Measurements from ENCODE around the gene RIT1.

RIT1 gene

DNA sequence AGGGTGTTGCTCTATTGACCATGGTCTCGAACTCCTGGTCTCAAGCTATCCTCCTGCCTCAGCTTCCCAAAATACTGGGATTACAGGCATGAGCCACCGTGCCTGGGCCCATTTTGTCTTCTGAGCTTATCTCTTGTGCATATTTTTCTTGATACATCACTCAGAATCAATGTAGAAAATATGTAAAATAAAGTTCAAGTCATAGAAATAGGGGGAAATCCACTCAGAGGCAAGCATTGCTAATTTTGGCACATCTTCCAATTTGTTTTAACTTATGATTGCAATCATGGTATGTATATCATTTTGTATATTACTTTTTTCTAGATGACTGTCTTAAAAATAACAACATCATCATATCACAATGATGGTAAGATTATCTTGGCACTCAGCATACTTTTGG, 21.6 kb downstream of the RIT1 start:
- no peak overlapping the region for H2AFZ ChIP-seq (ENCODE audit: low read length)
- H3K9ac ChIP-seq (ENCODE audit: low read depth, low read length, poor library complexity, severe bottlenecking) = no peak overlapping the region
- no peaks in the 10 kb centered on the region for H3K36me3 ChIP-seq (ENCODE audit: insufficient read depth, low read length)
- peaks cover 6% of the 10 kb centered on the region for H3K4me1 ChIP-seq (ENCODE audit: insufficient read depth, low read length, poor library complexity, severe bottlenecking)
- TF ChIP-seq EZH2phosphoT487 (IDR thresholded peaks at IDR 0.05; ENCODE audit: borderline replicate concordance) = no peak
- TF ChIP-seq, protein P1, sequence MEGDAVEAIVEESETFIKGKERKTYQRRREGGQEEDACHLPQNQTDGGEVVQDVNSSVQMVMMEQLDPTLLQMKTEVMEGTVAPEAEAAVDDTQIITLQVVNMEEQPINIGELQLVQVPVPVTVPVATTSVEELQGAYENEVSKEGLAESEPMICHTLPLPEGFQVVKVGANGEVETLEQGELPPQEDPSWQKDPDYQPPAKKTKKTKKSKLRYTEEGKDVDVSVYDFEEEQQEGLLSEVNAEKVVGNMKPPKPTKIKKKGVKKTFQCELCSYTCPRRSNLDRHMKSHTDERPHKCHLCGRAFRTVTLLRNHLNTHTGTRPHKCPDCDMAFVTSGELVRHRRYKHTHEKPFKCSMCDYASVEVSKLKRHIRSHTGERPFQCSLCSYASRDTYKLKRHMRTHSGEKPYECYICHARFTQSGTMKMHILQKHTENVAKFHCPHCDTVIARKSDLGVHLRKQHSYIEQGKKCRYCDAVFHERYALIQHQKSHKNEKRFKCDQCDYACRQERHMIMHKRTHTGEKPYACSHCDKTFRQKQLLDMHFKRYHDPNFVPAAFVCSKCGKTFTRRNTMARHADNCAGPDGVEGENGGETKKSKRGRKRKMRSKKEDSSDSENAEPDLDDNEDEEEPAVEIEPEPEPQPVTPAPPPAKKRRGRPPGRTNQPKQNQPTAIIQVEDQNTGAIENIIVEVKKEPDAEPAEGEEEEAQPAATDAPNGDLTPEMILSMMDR (conservative IDR thresholded peaks at IDR 0.05; ENCODE audit: low read length) = no peak
- H3K27me3 ChIP-seq (ENCODE audit: insufficient read depth, low read length, poor library complexity, severe bottlenecking) = no peaks in the 10 kb centered on the region
- H3K79me2 ChIP-seq (ENCODE audit: insufficient read depth, low read length) = no peaks in the 10 kb centered on the region
- H4K20me1 ChIP-seq (ENCODE audit: insufficient read depth, low read length, poor library complexity, severe bottlenecking) = no peaks in the 10 kb centered on the region
- H3K9me2 ChIP-seq (replicated peaks; ENCODE audit: low read depth, low read length) = no peaks in the 10 kb centered on the region
- H3K9me3 ChIP-seq (ENCODE audit: insufficient read depth, low read depth, low read length) = no peaks in the 10 kb centered on the region
- H3F3A ChIP-seq (ENCODE audit: low read depth) = no peaks in the 10 kb centered on the region
- H3K4me2 ChIP-seq (ENCODE audit: low read depth, low read length, poor library complexity, severe bottlenecking) = no peak overlapping the region
- H3K4me3 ChIP-seq (ENCODE audit: low read length, poor library complexity, severe bottlenecking) = no peak overlapping the region

DNA sequence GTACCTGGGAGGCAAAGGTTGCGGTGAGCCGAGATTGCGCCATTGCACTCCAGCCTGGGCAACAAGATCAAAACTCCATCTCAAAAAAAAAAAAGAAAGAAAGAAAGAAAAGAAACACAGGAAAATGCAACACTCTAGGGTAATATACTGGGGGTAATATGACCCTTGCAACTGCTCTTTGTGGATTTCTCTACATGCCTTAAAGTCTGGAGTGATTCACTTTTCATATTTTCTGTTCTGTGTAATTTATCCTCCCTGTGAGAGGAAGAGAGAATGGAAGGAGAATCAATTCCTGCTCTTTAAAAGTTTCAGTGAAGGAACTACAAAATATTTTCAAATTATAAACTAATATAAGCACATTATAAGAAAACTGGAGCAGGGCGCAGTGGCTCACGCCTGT, 22.7 kb downstream of the RIT1 start:
- Histone ChIP-seq H3K4me3 (ENCODE audit: low read length, poor library complexity, severe bottlenecking) (no peak overlapping the region), H2AFZ (ENCODE audit: low read length) (no peak overlapping the region), H3F3A (ENCODE audit: low read depth) (no peaks in the 10 kb centered on the region), H3K9me2 (replicated peaks; ENCODE audit: low read depth, low read length) (no peaks in the 10 kb centered on the region), H4K20me1 (ENCODE audit: insufficient read depth, low read length, poor library complexity, severe bottlenecking) (no peaks in the 10 kb centered on the region), H3K36me3 (ENCODE audit: insufficient read depth, low read length) (no peaks in the 10 kb centered on the region), H3K9ac (ENCODE audit: low read depth, low read length, poor library complexity, severe bottlenecking) (no peak overlapping the region), H3K4me1 (ENCODE audit: insufficient read depth, low read length, poor library complexity, severe bottlenecking) (peaks cover 5% of the 10 kb centered on the region), H3K27me3 (ENCODE audit: insufficient read depth, low read length, poor library complexity, severe bottlenecking) (no peaks in the 10 kb centered on the region), H3K4me2 (ENCODE audit: low read depth, low read length, poor library complexity, severe bottlenecking) (no peak overlapping the region), H3K9me3 (ENCODE audit: insufficient read depth, low read depth, low read length) (no peaks in the 10 kb centered on the region), H3K79me2 (ENCODE audit: insufficient read depth, low read length) (no peaks in the 10 kb centered on the region)
- no peak for TF ChIP-seq EZH2phosphoT487 (IDR thresholded peaks at IDR 0.05; ENCODE audit: borderline replicate concordance)
- TF ChIP-seq, protein P1 (conservative IDR thresholded peaks at IDR 0.05; ENCODE audit: low read length) = no peak

DNA sequence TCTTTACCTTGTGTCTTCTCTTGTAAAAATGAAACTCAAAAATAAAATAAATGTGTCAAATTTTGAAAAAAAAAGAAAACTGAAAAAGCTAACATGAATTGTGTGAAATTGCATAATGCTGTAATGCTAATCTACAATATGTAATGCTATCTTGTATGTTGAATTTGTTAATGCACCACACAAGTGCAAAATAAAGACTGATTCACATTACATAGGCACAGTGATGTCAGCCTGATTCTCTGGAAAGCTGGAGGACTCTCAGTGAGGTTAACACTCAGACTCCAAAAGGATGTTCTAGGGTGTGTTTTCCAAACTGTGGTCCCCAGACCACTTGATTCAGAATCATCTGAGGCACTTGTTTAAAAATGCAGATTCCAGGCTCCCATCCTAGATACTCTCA, 26.2 kb downstream of the RIT1 start:
- no peak for TF ChIP-seq EZH2phosphoT487 (IDR thresholded peaks at IDR 0.05; ENCODE audit: borderline replicate concordance)
- TF ChIP-seq, protein P1 (conservative IDR thresholded peaks at IDR 0.05; ENCODE audit: low read length) = no peak
- Histone ChIP-seq H3K27me3 (ENCODE audit: insufficient read depth, low read length, poor library complexity, severe bottlenecking) (no peaks in the 10 kb centered on the region), H3K4me2 (ENCODE audit: low read depth, low read length, poor library complexity, severe bottlenecking) (no peak overlapping the region), H3K9me3 (ENCODE audit: insufficient read depth, low read depth, low read length) (no peaks in the 10 kb centered on the region), H3K4me1 (ENCODE audit: insufficient read depth, low read length, poor library complexity, severe bottlenecking) (no peaks in the 10 kb centered on the region), H3F3A (ENCODE audit: low read depth) (no peaks in the 10 kb centered on the region), H3K36me3 (ENCODE audit: insufficient read depth, low read length) (no peaks in the 10 kb centered on the region), H3K4me3 (ENCODE audit: low read length, poor library complexity, severe bottlenecking) (no peak overlapping the region), H3K79me2 (ENCODE audit: insufficient read depth, low read length) (no peaks in the 10 kb centered on the region), H4K20me1 (ENCODE audit: insufficient read depth, low read length, poor library complexity, severe bottlenecking) (no peaks in the 10 kb centered on the region), H2AFZ (ENCODE audit: low read length) (no peak overlapping the region), H3K9ac (ENCODE audit: low read depth, low read length, poor library complexity, severe bottlenecking) (no peak overlapping the region), H3K9me2 (replicated peaks; ENCODE audit: low read depth, low read length) (no peaks in the 10 kb centered on the region)
